B cell (primary cell): Measurements from ENCODE around the gene GSX1. TPM values are rescaled to one million over a fixed set of nuclear protein-coding genes. Genes with fewer than 3 reads are reported as not detected.

Source experiments
- ATAC-seq: fragments of 200-7000 bp; cut with Tn5 transposase; one replicate; pipeline ENCODE4 v1.10.0; 2021; ENCODE audit warnings: low read depth, mild to moderate bottlenecking, moderate number of reproducible peaks, moderate library complexity
- CTCF ChIA-PET: fragments of 350-600 bp; sonication (Branson Sonifier 250); formaldehyde crosslinking; loops from one replicate; lab custom pipeline; 2021; ENCODE audit warnings: antibody characterized with exemption, inconsistent platforms; lab: Charles Lee
- POLR2A ChIA-PET: fragments of 350-600 bp; sonication (Branson Sonifier 250); formaldehyde crosslinking; loops from one replicate; lab custom pipeline; 2021; ENCODE audit warnings: antibody characterized with exemption; lab: Charles Lee
- DNase-seq: peaks from one replicate; pipeline ENCODE4 v3.0.0; 2013
- H2AFZ ChIP-seq: 2 replicates; pipeline ENCODE4 v1.6.1; 2012; ENCODE audit warnings: mild to moderate bottlenecking, low read depth, low read length; ENCODE audit not compliant: insufficient read depth, poor library complexity, severe bottlenecking
- H3K27ac ChIP-seq, 2 donors: 1 replicate in 1 of 2; 2 replicates in 1 of 2; pipeline ENCODE4 v1.5.1; 2012 to 2013; ENCODE audit warnings: low read length in 2 of 2, mild to moderate bottlenecking in 2 of 2, moderate library complexity in 1 of 2
- H3K27me3 ChIP-seq, 4 experiments: fragments of 200-600 bp in 1 of 4; sonication (generic) in 1 of 4; replicated peaks in 1 of 4; 1 replicate in 2 of 4; 2 replicates in 2 of 4; pipeline versions ENCODE4 v1.6.1 to v1.7.0; 2013 to 2016; ENCODE audit warnings: low read length in 3 of 4, mild to moderate bottlenecking in 2 of 4, mixed read lengths in 1 of 4, moderate library complexity in 1 of 4; ENCODE audit not compliant: insufficient read depth in 4 of 4, control insufficient read depth in 3 of 4; ENCODE audit errors: control extremely low read depth in 1 of 4
- H3K36me3 ChIP-seq, 2 experiments: replicated peaks in 1 of 2; 1 replicate in 1 of 2; 2 replicates in 1 of 2; pipeline versions ENCODE4 v1.6.1 to v1.7.1; 2013; ENCODE audit warnings: low read length in 1 of 2; ENCODE audit not compliant: insufficient read depth in 2 of 2, control insufficient read depth in 1 of 2; ENCODE audit errors: control extremely low read depth in 1 of 2, extremely low read depth in 1 of 2
- H3K4me1 ChIP-seq, 2 donors: fragments of 200-600 bp in 1 of 2; sonication (generic) in 1 of 2; 1 replicate in 1 of 2; 2 replicates in 1 of 2; pipeline versions ENCODE4 v1.5.1 to v1.6.1; 2013 to 2017; ENCODE audit warnings: low read length in 2 of 2; ENCODE audit not compliant: control insufficient read depth in 2 of 2, insufficient read depth in 2 of 2
- H3K4me2 ChIP-seq: replicated peaks from 2 replicates; pipeline ENCODE3; 2012; ENCODE audit warnings: mild to moderate bottlenecking, low read depth, low read length; ENCODE audit not compliant: poor library complexity, severe bottlenecking
- H3K4me3 ChIP-seq, 5 experiments: fragments of 200-600 bp in 1 of 5; sonication (generic) in 1 of 5; 1 replicate in 3 of 5; 2 replicates in 2 of 5; pipeline versions ENCODE4 v1.5.1 to v1.7.0; 2011 to 2016; ENCODE audit warnings: low read length in 4 of 5, mild to moderate bottlenecking in 4 of 5, low read depth in 2 of 5, control low read depth in 1 of 5, moderate library complexity in 1 of 5; ENCODE audit not compliant: insufficient read depth in 1 of 5; ENCODE audit errors: control extremely low read depth in 1 of 5, extremely low read depth in 1 of 5
- H3K79me2 ChIP-seq: fragments of 200-600 bp; sonication (generic); one replicate; pipeline ENCODE4 v1.6.0; 2016; ENCODE audit warnings: low read length; ENCODE audit not compliant: control insufficient read depth, insufficient read depth
- H3K9ac ChIP-seq: fragments of 200-600 bp; sonication (generic); 2 replicates; pipeline ENCODE4 v1.6.1; 2017; ENCODE audit warnings: mild to moderate bottlenecking, low read length, moderate library complexity
- H3K9me3 ChIP-seq, 3 donors: one replicate each; pipeline versions ENCODE4 v1.6.1 to v1.7.1; 2013; ENCODE audit warnings: low read length in 2 of 3; ENCODE audit not compliant: control insufficient read depth in 2 of 3, insufficient read depth in 1 of 3; ENCODE audit errors: control extremely low read depth in 1 of 3
- H4K20me1 ChIP-seq: 2 replicates; pipeline ENCODE4 v1.6.0; 2012; ENCODE audit warnings: mild to moderate bottlenecking, low read length; ENCODE audit not compliant: insufficient read depth, control insufficient read depth, poor library complexity, severe bottlenecking
- H3K27ac Mint-ChIP-seq: one replicate; pipeline ENCODE4 v1.8.0; 2021; ENCODE audit warnings: mixed read lengths
- H3K27me3 Mint-ChIP-seq: one replicate; pipeline ENCODE4 v1.8.0; 2021; ENCODE audit warnings: mixed read lengths
- H3K4me1 Mint-ChIP-seq: one replicate; pipeline ENCODE4 v1.8.0; 2021; ENCODE audit warnings: mixed read lengths
- H3K4me3 Mint-ChIP-seq: one replicate; pipeline ENCODE4 v1.8.0; 2021; ENCODE audit warnings: mixed read lengths
- H3K9me3 Mint-ChIP-seq: one replicate; pipeline ENCODE4 v1.8.0; 2022; ENCODE audit warnings: mixed read lengths; ENCODE audit not compliant: insufficient read depth
- EZH2 ChIP-seq: IDR thresholded peaks from 2 replicates; pipeline ENCODE4 v1.6.1; 2012; ENCODE audit warnings: borderline replicate concordance, low read depth, mild to moderate bottlenecking, moderate library complexity, low read length; ENCODE audit not compliant: insufficient read depth, poor library complexity, severe bottlenecking
- WGBS: methylation state at CpG from one replicate; pipeline ENCODE4 v1.1.5; 2013; ENCODE audit warnings: missing lambda C conversion rate; ENCODE audit not compliant: insufficient coverage; 5-methylcytosine and 5-hydroxymethylcytosine counted together
- intact Hi-C: fragments of 100-400 bp; cut with micrococcal nuclease; formaldehyde crosslinking; loops from one replicate; pipeline ENCODE4 v1.10.0; 2022
- polyA plus RNA-seq: library from polyadenylated mRNA; depleted of rRNA; stranded (reverse); fragments of >200 nt; gene quantifications from 2 replicates; pipeline ENCODE4 v1.2.3, GENCODE V29; 2012
- total RNA-seq, 2 donors: library from RNA; stranded (reverse); fragments of 120-200 nt in 1 of 2; gene quantifications; 1 replicate in 1 of 2; 2 replicates in 1 of 2; pipeline versions ENCODE4 v1.2.3 to v1.2.4, GENCODE V29; 2013 to 2022
- TF ChIP-seq, protein P1 (sequence below): fragments of 200-600 bp; IDR thresholded peaks from one replicate; pipeline ENCODE4 v1.8.0; 2022; ENCODE audit warnings: antibody characterized with exemption, mild to moderate bottlenecking

Gene GSX1
- total and polyA plus RNA-seq, 2 donors (not counting 1 experiment from before 2014, with no cell fraction given), result not detected

DNA sequence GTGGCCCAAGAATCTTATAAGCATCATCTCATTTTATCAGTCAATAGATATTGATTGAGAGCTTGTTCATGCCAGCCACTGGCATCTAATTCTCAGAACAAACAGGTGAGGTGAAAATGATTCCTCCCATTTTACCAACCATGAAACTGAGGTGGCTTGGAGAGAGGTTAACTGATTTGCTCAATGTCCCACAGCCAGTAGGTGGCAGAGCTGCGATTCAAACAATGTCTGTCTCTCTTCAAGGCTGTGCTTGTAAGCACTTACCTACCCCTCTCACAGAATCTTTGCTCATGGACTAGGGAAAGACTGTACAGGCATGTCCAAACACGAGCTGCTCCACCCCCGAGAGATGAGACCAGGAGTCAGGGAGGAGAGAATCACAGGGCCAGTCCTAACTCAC is 21.5 kb upstream of the GSX1 start:
- peaks cover 0 to 4% (median 0%) of the 10 kb centered on the region in 3 donors for H3K9me3 ChIP-seq
- POLR2A ChIA-PET, result no interaction called here
- H3K4me1 Mint-ChIP-seq, result peaks cover 10% of the 10 kb centered on the region
- 23% methylated on average over 3 of the region's 3 CpGs for WGBS
- TF ChIP-seq EZH2, result no peak
- TF ChIP-seq, protein P1, sequence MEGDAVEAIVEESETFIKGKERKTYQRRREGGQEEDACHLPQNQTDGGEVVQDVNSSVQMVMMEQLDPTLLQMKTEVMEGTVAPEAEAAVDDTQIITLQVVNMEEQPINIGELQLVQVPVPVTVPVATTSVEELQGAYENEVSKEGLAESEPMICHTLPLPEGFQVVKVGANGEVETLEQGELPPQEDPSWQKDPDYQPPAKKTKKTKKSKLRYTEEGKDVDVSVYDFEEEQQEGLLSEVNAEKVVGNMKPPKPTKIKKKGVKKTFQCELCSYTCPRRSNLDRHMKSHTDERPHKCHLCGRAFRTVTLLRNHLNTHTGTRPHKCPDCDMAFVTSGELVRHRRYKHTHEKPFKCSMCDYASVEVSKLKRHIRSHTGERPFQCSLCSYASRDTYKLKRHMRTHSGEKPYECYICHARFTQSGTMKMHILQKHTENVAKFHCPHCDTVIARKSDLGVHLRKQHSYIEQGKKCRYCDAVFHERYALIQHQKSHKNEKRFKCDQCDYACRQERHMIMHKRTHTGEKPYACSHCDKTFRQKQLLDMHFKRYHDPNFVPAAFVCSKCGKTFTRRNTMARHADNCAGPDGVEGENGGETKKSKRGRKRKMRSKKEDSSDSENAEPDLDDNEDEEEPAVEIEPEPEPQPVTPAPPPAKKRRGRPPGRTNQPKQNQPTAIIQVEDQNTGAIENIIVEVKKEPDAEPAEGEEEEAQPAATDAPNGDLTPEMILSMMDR, result no peak
- no peak overlapping the region for H3K4me3 Mint-ChIP-seq
- H3K4me3 ChIP-seq, result no peak overlapping the region
- ATAC-seq (no peak), DNase-seq (no peak)
- peaks cover 5 to 12% of the 10 kb centered on the region in 2 donors for H3K4me1 ChIP-seq
- H3K36me3 ChIP-seq, result no peaks in the 10 kb centered on the region
- H3K9ac ChIP-seq, result no peak overlapping the region
- H3K27ac Mint-ChIP-seq, result no peak overlapping the region
- H3K27me3 ChIP-seq, result peaks cover 0 to 17% (median 2%) of the 10 kb centered on the region in 4 experiments
- H3K27ac ChIP-seq, result no peak overlapping the region
- no peaks in the 10 kb centered on the region for H3K79me2 ChIP-seq
- peaks cover 48% of the 10 kb centered on the region for H3K27me3 Mint-ChIP-seq
- no peaks in the 10 kb centered on the region for H4K20me1 ChIP-seq
- H3K4me2 ChIP-seq, result no peak overlapping the region
- H3K9me3 Mint-ChIP-seq, result no peaks in the 10 kb centered on the region
- CTCF ChIA-PET, result interaction anchor here (1.1 to 4.0 kb wide), 2 partner anchors 20 to 55 kb away, joined by 3 to 29 read pairs; no protein-coding TSS in a partner anchor
- H2AFZ ChIP-seq, result no peak overlapping the region
- intact Hi-C loops, result no loop called here

DNA sequence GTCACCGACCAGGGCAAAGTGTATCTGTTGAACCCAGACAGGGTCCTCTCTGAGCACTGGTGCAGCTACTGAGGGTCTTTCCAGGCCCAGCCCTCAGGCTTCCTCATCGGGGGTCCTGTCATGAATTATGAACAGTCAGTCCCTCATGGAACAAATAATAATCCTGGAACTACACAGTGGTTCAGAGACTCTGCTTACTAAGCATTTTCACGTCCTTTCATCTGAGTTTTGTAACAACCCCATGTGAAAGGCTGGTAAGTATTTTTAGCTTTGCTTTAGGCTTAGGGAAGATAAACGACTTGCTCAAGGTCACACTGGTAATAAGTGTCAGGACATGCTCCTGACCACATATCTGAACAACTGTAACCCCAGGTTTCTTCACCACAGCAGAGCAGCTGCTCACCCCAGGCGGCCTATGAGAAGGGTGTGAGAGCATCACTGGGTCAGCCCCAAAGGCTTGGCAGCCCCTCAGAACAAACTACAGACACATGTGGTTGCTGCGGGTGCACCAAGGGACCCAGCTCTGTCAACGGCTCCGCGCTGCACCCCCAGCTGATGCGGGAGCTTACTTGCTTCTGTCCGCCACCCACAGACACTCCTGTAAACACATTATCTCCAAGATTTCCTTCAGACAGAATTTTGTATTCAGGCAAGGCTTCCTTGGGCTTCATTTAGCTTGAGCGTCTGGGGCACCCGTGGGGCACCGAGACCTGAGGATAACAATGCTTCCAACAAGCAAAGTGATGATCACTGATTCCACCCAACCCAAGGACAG is 19.4 kb upstream of the GSX1 start:
- WGBS, result 97% methylated on average over 11 of the region's 14 CpGs
- no peaks in the 10 kb centered on the region for H3K36me3 ChIP-seq
- H2AFZ ChIP-seq, result no peak overlapping the region
- no peak overlapping the region for H3K4me3 ChIP-seq
- peaks cover 0 to 25% (median 6%) of the 10 kb centered on the region in 4 experiments for H3K27me3 ChIP-seq
- H3K27ac Mint-ChIP-seq, result no peak overlapping the region
- no peak for TF ChIP-seq EZH2
- TF ChIP-seq, protein P1, result no peak
- H3K79me2 ChIP-seq, result no peaks in the 10 kb centered on the region
- no peaks in the 10 kb centered on the region for H4K20me1 ChIP-seq
- H3K9me3 Mint-ChIP-seq, result no peaks in the 10 kb centered on the region
- no peak overlapping the region for H3K4me3 Mint-ChIP-seq
- peaks cover 59% of the 10 kb centered on the region for H3K27me3 Mint-ChIP-seq
- H3K9ac ChIP-seq, result no peak overlapping the region
- peaks cover 0 to 4% (median 0%) of the 10 kb centered on the region in 3 donors for H3K9me3 ChIP-seq
- H3K4me2 ChIP-seq, result no peak overlapping the region
- intact Hi-C loops, result no loop called here
- ChIA-PET CTCF (interaction anchor here (4.0 kb wide), 1 partner anchor 53 kb away, joined by 29 read pairs; no protein-coding TSS in a partner anchor), POLR2A (no interaction called here)
- no peak overlapping the region for H3K27ac ChIP-seq
- H3K4me1 ChIP-seq, result peaks cover 5 to 12% of the 10 kb centered on the region in 2 donors
- ATAC-seq (no peak), DNase-seq (no peak)
- peaks cover 10% of the 10 kb centered on the region for H3K4me1 Mint-ChIP-seq
